Suprapubic skin (tissue), 4 donors: ENCODE results near the gene DFFA. TPM values are rescaled to one million over a fixed set of nuclear protein-coding genes. Genes with fewer than 3 reads are reported as not detected.

Experiments
- DNase-seq, 2 donors: peaks; one replicate each; pipeline ENCODE4 v3.0.0-alpha.2; 2019; ENCODE audit warnings: low spot score in 2 of 2
- H3K27ac ChIP-seq: fragments of 200-600 bp; sonication (generic); one replicate; pipeline ENCODE4 v1.5.1; 2019
- H3K27me3 ChIP-seq: fragments of 200-600 bp; sonication (generic); one replicate; pipeline ENCODE4 v1.5.1; 2019
- H3K36me3 ChIP-seq: fragments of 200-600 bp; sonication (generic); one replicate; pipeline ENCODE4 v1.5.1; 2019
- H3K4me1 ChIP-seq: fragments of 200-600 bp; sonication (generic); one replicate; pipeline ENCODE4 v1.5.1; 2019
- H3K4me3 ChIP-seq: fragments of 200-600 bp; sonication (generic); one replicate; pipeline ENCODE4 v1.5.1; 2019; ENCODE audit warnings: mild to moderate bottlenecking
- H3K9me3 ChIP-seq: fragments of 200-600 bp; sonication (generic); one replicate; pipeline ENCODE4 v1.5.1; 2019
- EP300 ChIP-seq: sonication (generic); formaldehyde crosslinking; IDR thresholded peaks from one replicate; pipeline ENCODE4 v1.6.1; 2017; ENCODE audit warnings: antibody characterized with exemption
- POLR2A ChIP-seq, 2 donors: fragments of 450-650 bp; IDR thresholded peaks; one replicate each; pipeline ENCODE4 v1.6.1; 2017; ENCODE audit warnings: antibody characterized with exemption in 2 of 2, mild to moderate bottlenecking in 2 of 2, moderate library complexity in 2 of 2
- POLR2AphosphoS5 ChIP-seq, 3 donors: sonication (generic); formaldehyde crosslinking; IDR thresholded peaks; one replicate each; pipeline ENCODE4 v1.6.1; 2017; ENCODE audit warnings: antibody characterized with exemption in 3 of 3
- WGBS: methylation state at CpG from one replicate; pipeline ENCODE4 v1.1.5; 2018; 5-methylcytosine and 5-hydroxymethylcytosine counted together
- total RNA-seq, 4 donors: library from RNA; depleted of rRNA; stranded (reverse); fragments of >200 nt; gene quantifications; one replicate each; pipeline ENCODE4 v1.1.0, GENCODE V29; 2016
- TF ChIP-seq, protein P1 (sequence below), 2 donors: fragments of 200-600 bp in 1 of 2; fragments of 450-650 bp in 1 of 2; sonication (generic) in 1 of 2; IDR thresholded peaks; one replicate each; pipeline ENCODE4 v1.5.1; 2016 to 2019; ENCODE audit warnings: antibody characterized with exemption in 2 of 2, mild to moderate bottlenecking in 1 of 2, moderate library complexity in 1 of 2

DFFA gene
- total RNA-seq, 4 donors from 2014 or later = 16.4 to 21.3 (median 20.2) TPM

GRCh38 chr1:10432910-10433700 lies 39.2 kb downstream of the DFFA start:
- no peak for DNase-seq
- Histone ChIP-seq H3K4me1 (peaks cover 23% of the 10 kb centered on the region), H3K27ac (no peak overlapping the region), H3K36me3 (no peaks in the 10 kb centered on the region), H3K9me3 (no peaks in the 10 kb centered on the region), H3K4me3 (no peak overlapping the region), H3K27me3 (no peaks in the 10 kb centered on the region)
- TF ChIP-seq POLR2A (IDR thresholded peaks at IDR 0.05) = no peak
- no peak for TF ChIP-seq EP300
- TF ChIP-seq, protein P1, sequence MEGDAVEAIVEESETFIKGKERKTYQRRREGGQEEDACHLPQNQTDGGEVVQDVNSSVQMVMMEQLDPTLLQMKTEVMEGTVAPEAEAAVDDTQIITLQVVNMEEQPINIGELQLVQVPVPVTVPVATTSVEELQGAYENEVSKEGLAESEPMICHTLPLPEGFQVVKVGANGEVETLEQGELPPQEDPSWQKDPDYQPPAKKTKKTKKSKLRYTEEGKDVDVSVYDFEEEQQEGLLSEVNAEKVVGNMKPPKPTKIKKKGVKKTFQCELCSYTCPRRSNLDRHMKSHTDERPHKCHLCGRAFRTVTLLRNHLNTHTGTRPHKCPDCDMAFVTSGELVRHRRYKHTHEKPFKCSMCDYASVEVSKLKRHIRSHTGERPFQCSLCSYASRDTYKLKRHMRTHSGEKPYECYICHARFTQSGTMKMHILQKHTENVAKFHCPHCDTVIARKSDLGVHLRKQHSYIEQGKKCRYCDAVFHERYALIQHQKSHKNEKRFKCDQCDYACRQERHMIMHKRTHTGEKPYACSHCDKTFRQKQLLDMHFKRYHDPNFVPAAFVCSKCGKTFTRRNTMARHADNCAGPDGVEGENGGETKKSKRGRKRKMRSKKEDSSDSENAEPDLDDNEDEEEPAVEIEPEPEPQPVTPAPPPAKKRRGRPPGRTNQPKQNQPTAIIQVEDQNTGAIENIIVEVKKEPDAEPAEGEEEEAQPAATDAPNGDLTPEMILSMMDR (IDR thresholded peaks at IDR 0.05) = no peak
- 73% methylated on average over 14 of the region's 14 CpGs for WGBS

- H3K4me3 ChIP-seq = peak overlapping the region; percentile 64
- H3K9me3 ChIP-seq = no peaks in the 10 kb centered on the region
- H3K4me1 ChIP-seq = peaks cover 23% of the 10 kb centered on the region
- WGBS = 26% methylated on average over 25 of the region's 30 CpGs
- H3K27me3 ChIP-seq = no peaks in the 10 kb centered on the region
- TF ChIP-seq POLR2AphosphoS5 (IDR thresholded peaks at IDR 0.05) (no peak), POLR2A (IDR thresholded peaks at IDR 0.05) (no peak), EP300 (no peak)
- TF ChIP-seq, protein P1 (IDR thresholded peaks at IDR 0.05) = no peak
- no peaks in the 10 kb centered on the region for H3K36me3 ChIP-seq
- H3K27ac ChIP-seq = no peak overlapping the region
- DNase-seq = no peak
These were observed 41.1 kb downstream of the DFFA start for GRCh38 chr1:10431070-10431730.

DNA sequence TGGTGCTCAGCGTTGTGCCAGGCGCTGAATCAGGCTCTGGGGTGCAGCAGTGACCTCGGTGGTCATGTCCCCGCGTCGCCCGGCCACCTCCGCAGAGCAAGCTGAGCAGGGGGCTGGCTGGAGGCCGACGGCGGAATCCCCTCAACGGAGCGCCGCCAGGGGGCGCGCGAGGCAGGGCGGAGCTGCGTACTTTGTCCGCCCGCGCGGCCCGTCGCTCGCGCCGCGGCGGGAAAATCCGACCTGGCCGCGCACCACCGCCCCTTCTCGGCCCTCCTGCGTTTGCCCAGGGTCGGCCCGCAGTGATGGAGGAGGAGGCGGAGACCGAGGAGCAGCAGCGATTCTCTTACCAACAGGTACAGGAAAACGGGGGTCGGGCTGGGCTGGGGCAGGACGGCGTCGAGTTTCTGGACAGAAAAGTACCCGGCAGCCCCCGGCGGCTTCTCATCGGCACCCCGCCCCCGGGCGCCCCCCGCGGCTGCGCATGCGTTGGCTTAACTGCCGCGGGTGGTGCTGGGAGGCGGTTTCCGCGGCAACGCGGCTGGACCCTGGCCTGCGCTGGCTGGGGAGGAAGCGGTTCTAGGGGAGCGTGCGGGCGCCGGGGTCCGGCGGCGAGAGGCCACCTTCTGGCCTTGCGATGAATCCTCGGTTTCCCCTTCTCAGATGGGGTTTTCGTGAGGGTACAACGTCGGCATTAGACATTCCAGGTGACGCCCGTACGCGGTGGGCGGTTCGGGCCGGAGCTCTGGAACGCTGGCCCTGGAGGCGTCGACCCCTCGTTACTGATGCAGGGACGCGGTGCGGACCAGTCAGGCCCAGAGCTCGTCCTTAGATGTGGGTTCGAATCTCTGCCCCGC lies 41.9 kb downstream of the DFFA start, which contains the start of gene CENPS:
CENPS (plus strand) TSS at position 218 of the 854 bp plus-strand sequence; CDS start at position 303, 85 bp downstream.
- peak; percentile 89 to 91 for DNase-seq
- WGBS = 0% methylated on average over 9 of the region's 95 CpGs
- TF ChIP-seq POLR2AphosphoS5 (IDR thresholded peaks at IDR 0.05) (peak in 2 of 3 donors; percentile 40 to 94), POLR2A (IDR thresholded peaks at IDR 0.05) (no peak), EP300 (peak; percentile 10)
- TF ChIP-seq, protein P1 (IDR thresholded peaks at IDR 0.05) = peak; percentile 94 to 96

GRCh38 chr1:10429868-10430215 lies 42.5 kb downstream of the DFFA start:
- H3K27me3 ChIP-seq = no peaks in the 10 kb centered on the region
- H3K4me1 ChIP-seq = peaks cover 23% of the 10 kb centered on the region
- H3K9me3 ChIP-seq = no peaks in the 10 kb centered on the region
- peak overlapping the region; percentile 64 for H3K4me3 ChIP-seq
- H3K36me3 ChIP-seq = no peaks in the 10 kb centered on the region
- 13% methylated on average over 10 of the region's 16 CpGs for WGBS
- no peak overlapping the region for H3K27ac ChIP-seq
- TF ChIP-seq, protein P1 (IDR thresholded peaks at IDR 0.05) = no peak
- TF ChIP-seq POLR2AphosphoS5 (IDR thresholded peaks at IDR 0.05) = no peak
- TF ChIP-seq EP300 = no peak
- TF ChIP-seq POLR2A (IDR thresholded peaks at IDR 0.05) = no peak
- DNase-seq = no peak

More for the DNA sequence above, 41.9 kb downstream of the DFFA start, which contains the start of gene CENPS:
- peaks cover 23% of the 10 kb centered on the region for H3K4me1 ChIP-seq
- H3K27ac ChIP-seq = no peak within 1 kb of the TSS
- H3K36me3 ChIP-seq = no peaks in the 10 kb centered on the region
- H3K4me3 ChIP-seq = peak within 1 kb of the TSS; percentile 64
- no peaks in the 10 kb centered on the region for H3K9me3 ChIP-seq
- no peaks in the 10 kb centered on the region for H3K27me3 ChIP-seq
